Measurements from ENCODE around the gene KCNQ2.

DNA sequence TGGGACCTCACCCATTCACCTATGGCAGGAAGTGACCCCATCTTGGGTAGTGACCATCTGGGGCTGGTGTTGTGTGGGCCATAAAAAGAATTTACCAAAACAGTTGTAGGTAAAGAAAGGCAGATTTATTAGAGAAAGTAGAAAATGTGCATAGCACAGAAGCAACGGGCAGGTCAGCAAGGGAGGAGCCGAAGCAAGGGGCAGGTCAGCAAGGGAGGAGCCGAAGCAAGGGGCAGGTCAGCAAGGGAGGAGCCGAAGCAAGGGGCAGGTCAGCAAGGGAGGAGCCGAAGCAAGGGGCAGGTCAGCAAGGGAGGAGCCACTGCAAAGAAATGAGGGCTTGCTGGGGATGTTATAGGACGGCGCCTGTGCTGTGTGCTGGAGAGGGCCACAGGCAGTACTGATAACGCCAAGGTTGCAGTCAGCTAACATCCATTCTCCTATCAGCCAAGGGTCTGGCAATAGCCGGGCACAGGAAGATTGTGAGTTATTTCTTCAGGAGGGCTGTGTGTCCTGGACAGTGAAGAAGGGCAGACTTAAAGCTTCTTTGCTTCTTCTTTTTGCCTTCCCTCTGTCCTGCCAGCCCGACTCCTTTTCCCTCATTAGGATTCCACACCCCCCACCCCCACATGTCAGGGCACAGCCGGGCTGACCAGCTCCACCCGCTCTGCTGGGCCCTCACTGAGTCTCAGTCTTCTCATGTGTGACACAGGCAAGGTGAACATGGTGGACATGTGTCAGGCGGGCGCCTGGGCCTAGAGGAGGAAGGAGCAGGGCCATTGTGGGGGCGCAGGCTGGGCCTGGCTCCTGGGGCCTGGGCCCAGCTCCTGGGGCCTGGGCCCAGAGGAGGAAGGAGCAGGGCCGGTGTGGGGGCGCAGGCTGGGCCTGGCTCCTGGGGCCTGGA, 79.7 kb downstream of the KCNQ2 start:
- no peak for TF ChIP-seq POLR2A (IDR thresholded peaks at IDR 0.05; ENCODE audit: low read depth, low read length)
- no peak for TF ChIP-seq POLR2AphosphoS5 (IDR thresholded peaks at IDR 0.05; ENCODE audit: low read depth, low read length)
